GM12873 (cell line): ENCODE results near the gene RAB11FIP5.

ENCODE experiments used
- CTCF ChIP-seq: IDR thresholded peaks from 2 replicates; pipeline ENCODE4 v1.5.1; 2012; ENCODE audit warnings: low read depth, mild to moderate bottlenecking, moderate library complexity, low read length, control low read depth; ENCODE audit not compliant: insufficient read depth; ENCODE audit errors: missing control alignments

RAB11FIP5 gene

GRCh38 chr2:73131807-73132206 is 19.1 kb upstream of the RAB11FIP5 start:
- no peak for TF ChIP-seq CTCF

DNA sequence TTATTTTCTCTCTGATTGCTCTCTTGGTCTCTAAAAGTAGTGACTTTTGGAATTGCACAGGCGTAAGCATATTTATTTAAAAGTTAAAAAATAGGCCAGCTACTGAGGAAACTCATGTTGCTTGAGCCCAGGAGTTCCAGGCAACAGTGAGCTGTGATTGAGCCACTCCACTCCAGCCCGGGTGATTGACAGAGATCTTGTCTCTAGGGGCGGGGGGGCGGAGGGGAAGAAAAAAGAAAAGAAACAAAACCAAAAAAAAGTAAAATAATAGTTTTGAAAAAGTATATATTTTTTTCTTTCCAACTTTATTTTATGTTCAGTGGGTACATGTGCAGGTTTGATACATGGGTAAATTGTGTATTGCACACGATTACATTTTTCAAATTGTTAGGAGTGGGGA is 18.0 kb upstream of the RAB11FIP5 start:
- TF ChIP-seq CTCF: no peak

- no peak for TF ChIP-seq CTCF
Measured at GRCh38 chr2:73128841-73129535, 16.2 kb upstream of the RAB11FIP5 start.

DNA sequence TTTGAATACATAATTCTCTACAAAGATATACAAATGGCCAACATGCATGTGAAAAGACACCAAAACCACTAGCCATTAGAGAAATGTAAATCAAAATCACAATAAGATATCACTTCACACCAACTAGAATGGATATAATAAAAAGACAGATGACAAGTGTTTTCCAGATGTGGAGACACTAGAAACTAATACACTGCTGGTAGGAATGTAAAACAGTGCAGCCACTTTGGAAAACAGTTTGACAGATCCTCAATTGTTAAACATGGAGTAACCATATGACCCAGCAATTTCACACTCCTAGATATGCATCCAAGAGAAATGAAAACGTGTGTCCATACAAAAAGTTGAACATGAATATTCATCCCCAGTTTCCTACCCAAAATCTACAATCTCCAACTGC is 9.8 kb upstream of the RAB11FIP5 start:
- TF ChIP-seq CTCF: no peak

DNA sequence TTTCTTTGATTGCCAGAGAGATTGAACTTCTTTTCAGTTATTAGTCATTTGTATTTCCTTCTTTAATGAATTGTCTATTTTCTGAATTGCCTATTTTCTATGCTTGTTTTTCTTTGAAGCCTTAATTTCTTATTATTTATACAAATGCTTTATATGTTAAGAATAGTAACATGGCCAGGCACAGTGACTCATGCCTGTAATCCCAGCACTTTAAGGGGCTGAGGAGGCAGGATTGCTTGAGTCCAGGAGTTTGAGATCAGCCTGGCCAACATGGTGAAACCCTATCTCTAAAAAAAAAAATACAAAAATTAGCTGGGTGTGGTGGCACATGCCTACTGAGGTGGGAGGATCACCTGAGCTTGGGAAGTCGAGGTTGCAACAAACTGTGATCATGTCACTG is 4.7 kb upstream of the RAB11FIP5 start:
- no peak for TF ChIP-seq CTCF

GRCh38 chr2:73116182-73116960 is 3.6 kb upstream of the RAB11FIP5 start:
- TF ChIP-seq CTCF: no peak

DNA sequence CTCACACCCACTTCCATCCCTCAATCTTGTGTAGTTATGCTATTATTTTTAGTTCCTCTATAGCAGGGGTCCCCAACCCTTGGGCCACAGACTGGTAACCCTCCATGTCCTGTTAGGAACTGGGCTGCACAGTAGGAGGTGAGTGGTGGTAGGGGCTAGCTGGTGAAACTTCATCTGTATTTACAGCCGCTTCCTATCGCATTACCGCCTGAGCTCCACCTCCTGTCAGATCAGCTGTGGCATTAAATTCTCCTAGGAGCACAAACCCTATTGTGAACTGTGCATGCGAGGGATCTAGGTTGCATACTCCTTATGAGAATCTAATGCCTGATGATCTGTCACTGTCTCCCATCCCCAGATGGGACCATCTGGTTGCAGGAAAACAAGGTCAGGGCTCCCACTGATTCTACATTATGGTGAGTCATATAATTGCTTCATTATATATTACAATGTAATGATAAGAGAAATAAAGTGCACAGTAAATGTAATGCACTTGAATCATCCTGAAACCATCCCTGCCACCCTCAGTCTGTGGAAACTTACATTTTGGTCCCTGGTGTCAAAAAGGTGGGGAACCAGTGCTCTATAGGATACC is 1.6 kb upstream of the RAB11FIP5 start:
- TF ChIP-seq CTCF: no peak
